H1 (cell line): Measurements from ENCODE around the gene ASTL. TPM values are rescaled to one million over a fixed set of nuclear protein-coding genes. Genes with fewer than 3 reads are reported as not detected.
A peak's percentile ranks its signal among the peaks of the same experiment; 100 is the strongest.

ENCODE experiments used
- CTCF ChIA-PET: fragments of 300-600 bp; sonication (Branson Sonifier 250); formaldehyde crosslinking; loops from one replicate; lab custom pipeline; 2021; ENCODE audit not compliant: partially characterized antibody; lab: Charles Lee
- POLR2A ChIA-PET: fragments of 300-600 bp; sonication (Branson Sonifier 250); formaldehyde crosslinking; loops from one replicate; lab custom pipeline; 2021; ENCODE audit warnings: inconsistent platforms; ENCODE audit not compliant: partially characterized antibody; lab: Charles Lee
- DNase-seq, 2 experiments: peaks; one replicate each; pipeline versions ENCODE4 v3.0.0 to v3.0.0-alpha.2; 2010 to 2022; ENCODE audit warnings: low spot score in 2 of 2, low read depth in 1 of 2, mixed read lengths in 1 of 2
- FAIRE-seq: peaks from 2 replicates; lab custom pipeline; 2011; peaks lifted over from hg19 to GRCh38; lab: Jason Lieb, UNC
- H2AFZ ChIP-seq: 2 replicates; pipeline ENCODE4 v1.8.1; 2012; ENCODE audit warnings: low read length, inconsistent platforms
- H2AK5ac ChIP-seq: 2 replicates; pipeline ENCODE4 v1.6.1; 2013; ENCODE audit warnings: low read depth, low read length
- H2BK120ac ChIP-seq: replicated peaks from 2 replicates; pipeline ENCODE3; 2013; ENCODE audit warnings: low read depth, low read length, inconsistent platforms
- H2BK12ac ChIP-seq: 2 replicates; pipeline ENCODE4 v1.6.1; 2013; ENCODE audit warnings: low read depth, low read length
- H2BK15ac ChIP-seq: 2 replicates; pipeline ENCODE4 v1.6.1; 2013; ENCODE audit warnings: low read length
- H2BK20ac ChIP-seq: 2 replicates; pipeline ENCODE4 v1.6.1; 2013; ENCODE audit warnings: low read length
- H2BK5ac ChIP-seq: 2 replicates; pipeline ENCODE4 v1.6.1; 2013; ENCODE audit warnings: low read depth, low read length
- H3K14ac ChIP-seq: 2 replicates; pipeline ENCODE4 v1.6.1; 2013; ENCODE audit warnings: inconsistent platforms; ENCODE audit not compliant: insufficient read length
- H3K18ac ChIP-seq: 2 replicates; pipeline ENCODE4 v1.6.1; 2013; ENCODE audit warnings: low read length; ENCODE audit errors: extremely low read depth
- H3K23ac ChIP-seq: 2 replicates; pipeline ENCODE4 v1.6.1; 2013; ENCODE audit warnings: inconsistent platforms; ENCODE audit not compliant: insufficient read length
- H3K23me2 ChIP-seq: 2 replicates; pipeline ENCODE4 v1.6.1; 2013; ENCODE audit warnings: low read depth, low read length
- H3K27ac ChIP-seq: 2 replicates; pipeline ENCODE4 v1.6.1; 2011; ENCODE audit warnings: low read depth, low read length, inconsistent platforms
- H3K27me3 ChIP-seq, 4 experiments: replicated peaks in 1 of 4; 1 replicate in 1 of 4; 2 replicates in 3 of 4; pipeline versions ENCODE4 v1.6.1 to v1.8.1; 2011 to 2013; ENCODE audit warnings: low read length in 3 of 4, mild to moderate bottlenecking in 3 of 4, inconsistent platforms in 2 of 4, mixed read lengths in 2 of 4, moderate library complexity in 1 of 4; ENCODE audit not compliant: control insufficient read depth in 3 of 4, insufficient read depth in 3 of 4; ENCODE audit errors: extremely low read depth in 1 of 4
- H3K36me3 ChIP-seq, 4 experiments: 2 replicates each; pipeline versions ENCODE4 v1.6.1 to v1.8.1; 2011 to 2013; ENCODE audit warnings: mild to moderate bottlenecking in 4 of 4, low read length in 3 of 4, moderate library complexity in 2 of 4, control low read depth in 1 of 4, inconsistent platforms in 1 of 4; ENCODE audit not compliant: insufficient read depth in 4 of 4, control insufficient read depth in 2 of 4
- H3K4ac ChIP-seq: replicated peaks from 2 replicates; pipeline ENCODE3; 2013; ENCODE audit warnings: low read length, low read depth, mixed read lengths, inconsistent platforms; ENCODE audit not compliant: insufficient read length
- H3K4me1 ChIP-seq, 4 experiments: replicated peaks in 1 of 4; 1 replicate in 1 of 4; 2 replicates in 3 of 4; pipeline versions ENCODE4 v1.6.1 to v1.8.1; 2011 to 2013; ENCODE audit warnings: low read length in 3 of 4, inconsistent platforms in 2 of 4, mixed read lengths in 1 of 4; ENCODE audit not compliant: insufficient read depth in 4 of 4, control insufficient read depth in 3 of 4
- H3K4me2 ChIP-seq, 2 experiments: 2 replicates each; pipeline versions ENCODE4 v1.6.1 to v1.8.1; 2011 to 2013; ENCODE audit warnings: low read depth in 2 of 2, low read length in 2 of 2, control low read depth in 1 of 2, inconsistent platforms in 1 of 2, mild to moderate bottlenecking in 1 of 2; ENCODE audit not compliant: insufficient read depth in 1 of 2
- H3K4me3 ChIP-seq, 4 experiments: fragments of 200-600, 300-600 bp in 1 of 4; sonication (generic), shearing (Covaris generic), sonication (Bioruptor Twin) in 1 of 4; 2 replicates each; pipeline versions ENCODE4 v1.5.1 to v1.8.1; 2011 to 2016; ENCODE audit warnings: low read length in 4 of 4, low read depth in 3 of 4, control low read depth in 2 of 4, inconsistent platforms in 2 of 4, mild to moderate bottlenecking in 2 of 4, mixed read lengths in 1 of 4, moderate library complexity in 1 of 4; ENCODE audit not compliant: insufficient read depth in 2 of 4; ENCODE audit errors: extremely low read depth in 1 of 4
- H3K56ac ChIP-seq: replicated peaks from 2 replicates; pipeline ENCODE3; 2013; ENCODE audit warnings: low read depth, mild to moderate bottlenecking, mixed read lengths, low read length, inconsistent platforms; ENCODE audit not compliant: insufficient read length
- H3K79me1 ChIP-seq: 2 replicates; pipeline ENCODE4 v1.6.1; 2013; ENCODE audit warnings: low read depth, low read length, control low read depth
- H3K79me2 ChIP-seq, 2 experiments: 2 replicates each; pipeline versions ENCODE4 v1.6.1 to v1.8.1; 2012 to 2013; ENCODE audit warnings: low read length in 2 of 2, mild to moderate bottlenecking in 2 of 2, inconsistent platforms in 1 of 2; ENCODE audit not compliant: insufficient read depth in 2 of 2, control insufficient read depth in 1 of 2
- H3K9ac ChIP-seq, 4 experiments: replicated peaks in 1 of 4; 1 replicate in 1 of 4; 2 replicates in 3 of 4; pipeline versions ENCODE4 v1.6.1 to v1.8.1; 2011 to 2013; ENCODE audit warnings: low read depth in 3 of 4, low read length in 3 of 4, control low read depth in 2 of 4, mild to moderate bottlenecking in 2 of 4, moderate library complexity in 2 of 4, inconsistent platforms in 1 of 4; ENCODE audit errors: extremely low read depth in 1 of 4
- H3K9me3 ChIP-seq, 2 experiments: 2 replicates each; pipeline versions ENCODE4 v1.6.1 to v1.8.1; 2012 to 2013; ENCODE audit warnings: mild to moderate bottlenecking in 2 of 2, moderate library complexity in 2 of 2, control low read depth in 1 of 2, inconsistent platforms in 1 of 2, low read depth in 1 of 2, low read length in 1 of 2, mixed read lengths in 1 of 2; ENCODE audit not compliant: insufficient read depth in 2 of 2
- H4K20me1 ChIP-seq, 2 experiments: replicated peaks in 1 of 2; 2 replicates each; pipeline versions ENCODE3 to v1.8.1; 2011 to 2013; ENCODE audit warnings: inconsistent platforms in 2 of 2, low read length in 2 of 2, mild to moderate bottlenecking in 1 of 2; ENCODE audit not compliant: insufficient read depth in 2 of 2, control insufficient read depth in 1 of 2
- H4K5ac ChIP-seq: 2 replicates; pipeline ENCODE4 v1.6.1; 2013; ENCODE audit warnings: low read length, low read depth, mixed read lengths, inconsistent platforms; ENCODE audit not compliant: insufficient read length
- H4K8ac ChIP-seq: 2 replicates; pipeline ENCODE4 v1.8.0; 2013; ENCODE audit warnings: mild to moderate bottlenecking, moderate library complexity, low read length, inconsistent platforms; ENCODE audit not compliant: insufficient read depth; ENCODE audit errors: extremely low read depth
- H4K91ac ChIP-seq: replicated peaks from 2 replicates; pipeline ENCODE3; 2013; ENCODE audit warnings: low read length, mixed read lengths, inconsistent platforms; ENCODE audit not compliant: insufficient read length
- ASH2L ChIP-seq: fragments of 200-600, 300-600 bp; sonication (generic); IDR thresholded peaks from one replicate; pipeline ENCODE4 v1.7.1; 2017; ENCODE audit warnings: low read length
- BRCA1 ChIP-seq: IDR thresholded peaks from 2 replicates; pipeline ENCODE4 v1.6.1; 2012; ENCODE audit warnings: low read depth, low read length, improper control_type of control experiment
- EGR1 ChIP-seq: IDR thresholded peaks from 2 replicates; pipeline ENCODE4 v1.6.1; 2011; ENCODE audit warnings: low read depth, low read length, borderline replicate concordance
- GABPA ChIP-seq: IDR thresholded peaks from 2 replicates; pipeline ENCODE4 v1.6.1; 2011; ENCODE audit warnings: mild to moderate bottlenecking, low read length, moderate library complexity, borderline replicate concordance; ENCODE audit not compliant: insufficient read depth
- KDM4A ChIP-seq: IDR thresholded peaks from one replicate; pipeline ENCODE4 v1.7.1; 2012; ENCODE audit warnings: low read depth, mild to moderate bottlenecking, moderate library complexity, low read length, inconsistent platforms; ENCODE audit not compliant: severe bottlenecking
- RXRA ChIP-seq: IDR thresholded peaks from 2 replicates; pipeline ENCODE4 v1.6.1; 2011; ENCODE audit warnings: low read depth, mild to moderate bottlenecking, low read length, moderate library complexity; ENCODE audit not compliant: insufficient read depth
- SP2 ChIP-seq: IDR thresholded peaks from 2 replicates; pipeline ENCODE4 v1.6.1; 2012; ENCODE audit warnings: mild to moderate bottlenecking, low read length, inconsistent platforms
- TAF1 ChIP-seq: IDR thresholded peaks from 2 replicates; pipeline ENCODE4 v1.6.1; 2011; ENCODE audit warnings: mild to moderate bottlenecking, low read depth, low read length
- TBP ChIP-seq: IDR thresholded peaks from 2 replicates; pipeline ENCODE4 v1.6.1; 2011; ENCODE audit warnings: low read depth, low read length, improper control_type of control experiment
- WGBS, 2 experiments: shearing (Covaris generic) in 1 of 2; methylation state at CpG; one replicate each; pipeline versions ENCODE4 v1.1.6 to v1.1.7; 2013 to 2015; ENCODE audit warnings: low lambda C conversion rate in 2 of 2, mixed read lengths in 2 of 2, inconsistent platforms in 1 of 2, low coverage in 1 of 2, missing lambda C conversion rate in 1 of 2; ENCODE audit not compliant: insufficient replicate concordance in 2 of 2, insufficient coverage in 1 of 2, insufficient read length in 1 of 2; ENCODE audit errors: extremely low coverage in 1 of 2, missing lambda C conversion rate in 1 of 2; 5-methylcytosine and 5-hydroxymethylcytosine counted together
- polyA plus RNA-seq, 7 experiments: library from polyadenylated mRNA; depleted of rRNA in 3 of 7; stranded (reverse) in 5 of 7; unstranded in 2 of 7; fragments of >200 nt in 5 of 7; fragments of 200-250 nt in 2 of 7; gene quantifications; 1 replicate in 5 of 7; 2 replicates in 1 of 7; 4 replicates in 1 of 7; pipeline versions ENCODE4 v1.2.1 to v1.2.3, GENCODE V29; 2011 to 2013; ENCODE audit warnings: missing spikeins in 2 of 7, mixed read lengths in 2 of 7
- total RNA-seq: library from RNA; stranded (reverse); fragmentation: NEBNext Ultra II Directional; extraction: Animal tissue kit (Norgen Biotek cat#: 25700); gene quantifications from 2 replicates; pipeline ENCODE4 v1.2.1, GENCODE V29; 2021
- TF ChIP-seq, protein P1 (sequence below), 3 experiments: IDR thresholded peaks; 1 replicate in 2 of 3; 2 replicates in 1 of 3; pipeline versions ENCODE4 v1.5.1 to v1.6.1; 2011; ENCODE audit warnings: low read length in 3 of 3, mild to moderate bottlenecking in 3 of 3, inconsistent platforms in 2 of 3, low read depth in 1 of 3, moderate library complexity in 1 of 3; ENCODE audit not compliant: insufficient read depth in 1 of 3; ENCODE audit errors: control extremely low read depth in 1 of 3

Gene ASTL
- total and polyA plus RNA-seq, 2 of the 8 experiments (the other 6 are each of a cell fraction or from before 2014, with no cell fraction given) = 0.60 to 1.4 TPM

DNA sequence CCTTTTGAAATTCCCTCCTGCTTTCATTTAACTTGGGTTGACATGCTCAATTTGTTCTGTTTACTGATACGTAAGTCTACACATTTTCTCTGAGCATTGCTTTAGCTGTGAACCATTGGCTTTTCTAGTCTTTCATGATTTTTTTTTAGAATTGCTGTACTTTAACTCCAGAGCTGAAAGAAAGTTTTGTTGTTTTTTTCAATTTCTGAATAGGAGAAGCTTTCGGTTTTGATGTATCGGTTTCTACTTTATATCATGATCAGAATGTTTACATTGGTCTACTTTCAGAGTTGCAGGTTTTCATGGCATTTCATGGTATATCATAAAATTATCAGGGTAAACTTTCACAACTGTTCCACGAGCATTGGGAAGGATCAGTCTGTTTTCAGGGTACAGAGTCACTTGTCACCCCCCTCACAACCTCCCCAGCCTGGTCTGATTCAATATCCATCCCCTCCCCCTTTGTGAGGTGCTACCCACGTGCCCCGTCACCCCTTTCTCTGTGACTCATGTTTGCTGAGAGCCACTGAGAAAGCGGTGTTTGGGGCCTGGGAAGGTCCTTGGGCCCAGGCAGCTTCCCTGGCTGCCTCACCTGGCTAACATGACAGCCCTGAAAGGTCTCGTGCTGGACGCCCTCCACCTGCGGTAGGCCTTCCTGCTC, 7.0 kb downstream of the ASTL start:
- POLR2A ChIA-PET = no interaction called here
- no peak for DNase-seq
- H3K4me1 ChIP-seq = no peaks in the 10 kb centered on the region
- CTCF ChIA-PET = interaction anchor here (0.7 to 1.6 kb wide), 5 partner anchors 11 to 138 kb away, joined by 3 to 4 read pairs (median 4); no protein-coding TSS in a partner anchor
- H4K91ac ChIP-seq = no peak overlapping the region
- no peak for FAIRE-seq
- no peak overlapping the region for H4K5ac ChIP-seq
- H3K14ac ChIP-seq = no peak overlapping the region
- H4K20me1 ChIP-seq = peaks cover 0 to 2% of the 10 kb centered on the region in 2 experiments
- 0 out of 2 replicates have a peak overlapping the region, but pooled peaks have one; percentile 46 for H2BK15ac ChIP-seq
- no peaks in the 10 kb centered on the region for H3K9me3 ChIP-seq
- no peaks in the 10 kb centered on the region; a peak in 1 of 7 replicates for H3K27me3 ChIP-seq
- H2BK120ac ChIP-seq = no peak overlapping the region
- no peak overlapping the region for H3K4me3 ChIP-seq
- no peaks in the 10 kb centered on the region for H3K23me2 ChIP-seq
- H3K56ac ChIP-seq = no peak overlapping the region
- H2BK5ac ChIP-seq = no peak overlapping the region
- no peak overlapping the region for H3K4ac ChIP-seq
- H2AK5ac ChIP-seq = no peak overlapping the region
- no peaks in the 10 kb centered on the region for H3K79me2 ChIP-seq
- no peak overlapping the region for H2BK20ac ChIP-seq
- no peaks in the 10 kb centered on the region for H3K36me3 ChIP-seq
- no peak overlapping the region; a peak in 1 of 7 replicates for H3K9ac ChIP-seq
- no peaks in the 10 kb centered on the region for H3K79me1 ChIP-seq
- no peak overlapping the region; the same call in 1 of the 2 replicates for H2AFZ ChIP-seq
- H2BK12ac ChIP-seq = no peak overlapping the region
- H3K4me2 ChIP-seq = no peak overlapping the region
- WGBS, 2 experiments = 82% methylated on average over 10 of the region's 10 CpGs; no CpG with 5 or more reads in 1 of the 2 experiments
- H4K8ac ChIP-seq = no peak overlapping the region
- no peak overlapping the region for H3K23ac ChIP-seq
- H3K27ac ChIP-seq = no peak overlapping the region
- no peak overlapping the region for H3K18ac ChIP-seq
- no peak for TF ChIP-seq RXRA
- no peak for TF ChIP-seq EGR1
- TF ChIP-seq TAF1 = no peak
- TF ChIP-seq ASH2L = no peak
- TF ChIP-seq, protein P1, sequence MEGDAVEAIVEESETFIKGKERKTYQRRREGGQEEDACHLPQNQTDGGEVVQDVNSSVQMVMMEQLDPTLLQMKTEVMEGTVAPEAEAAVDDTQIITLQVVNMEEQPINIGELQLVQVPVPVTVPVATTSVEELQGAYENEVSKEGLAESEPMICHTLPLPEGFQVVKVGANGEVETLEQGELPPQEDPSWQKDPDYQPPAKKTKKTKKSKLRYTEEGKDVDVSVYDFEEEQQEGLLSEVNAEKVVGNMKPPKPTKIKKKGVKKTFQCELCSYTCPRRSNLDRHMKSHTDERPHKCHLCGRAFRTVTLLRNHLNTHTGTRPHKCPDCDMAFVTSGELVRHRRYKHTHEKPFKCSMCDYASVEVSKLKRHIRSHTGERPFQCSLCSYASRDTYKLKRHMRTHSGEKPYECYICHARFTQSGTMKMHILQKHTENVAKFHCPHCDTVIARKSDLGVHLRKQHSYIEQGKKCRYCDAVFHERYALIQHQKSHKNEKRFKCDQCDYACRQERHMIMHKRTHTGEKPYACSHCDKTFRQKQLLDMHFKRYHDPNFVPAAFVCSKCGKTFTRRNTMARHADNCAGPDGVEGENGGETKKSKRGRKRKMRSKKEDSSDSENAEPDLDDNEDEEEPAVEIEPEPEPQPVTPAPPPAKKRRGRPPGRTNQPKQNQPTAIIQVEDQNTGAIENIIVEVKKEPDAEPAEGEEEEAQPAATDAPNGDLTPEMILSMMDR (IDR thresholded peaks at IDR 0.05; ENCODE audit: control extremely low read depth in 1 of 3, insufficient read depth in 1 of 3, low read depth in 1 of 3, low read length in 3 of 3) = no peak
- TF ChIP-seq GABPA = no peak
- no peak for TF ChIP-seq KDM4A
- no peak for TF ChIP-seq SP2
- TF ChIP-seq BRCA1 = no peak
- no peak for TF ChIP-seq TBP
